AG04449 (cell line): ENCODE results near the gene SMURF2.

Experiments
- CTCF ChIA-PET: fragments of 350-600 bp; formaldehyde crosslinking; extraction: SDS; loops from one replicate; lab custom pipeline; 2021; ENCODE audit warnings: antibody characterized with exemption; lab: Yijun Ruan, JAX
- POLR2A ChIA-PET: fragments of 400-600, 350-600 bp; formaldehyde crosslinking; extraction: SDS; loops from one replicate; lab custom pipeline; 2020; ENCODE audit warnings: antibody characterized with exemption, inconsistent platforms; lab: Yijun Ruan, JAX
- DNase-seq: peaks from one replicate; pipeline ENCODE4 v3.0.0-alpha.2; 2010; ENCODE audit warnings: low read depth, low spot score
- H3K4me3 ChIP-seq: 2 replicates; pipeline ENCODE4 v1.5.1; 2011; ENCODE audit warnings: low read depth, mild to moderate bottlenecking, control low read depth, low read length
- TF ChIP-seq, protein P1 (sequence below): IDR thresholded peaks from one replicate; pipeline ENCODE4 v1.5.1; 2011; ENCODE audit warnings: mild to moderate bottlenecking, moderate library complexity, low read length, control low read depth, inconsistent platforms; ENCODE audit not compliant: insufficient read depth; ENCODE audit errors: missing control alignments

The SMURF2 gene

DNA sequence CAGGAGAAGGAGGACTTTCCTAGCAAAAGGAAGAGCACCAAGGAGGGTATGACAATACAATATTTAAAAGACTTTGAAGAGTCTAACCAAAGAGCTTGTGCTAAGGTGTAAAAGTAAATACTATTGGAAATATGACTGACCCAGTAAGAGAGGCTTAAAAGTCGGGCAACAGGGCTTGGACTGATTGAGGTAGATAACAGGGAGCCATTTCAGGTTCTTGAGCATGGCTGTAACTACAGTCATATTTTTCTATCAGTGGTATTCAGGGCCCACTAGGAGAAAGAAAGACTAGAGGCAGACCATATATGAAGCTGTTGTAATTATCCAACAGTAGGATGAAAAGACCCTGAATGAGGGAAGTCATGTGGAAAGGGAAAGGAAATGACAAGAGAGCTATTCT is 62.3 kb downstream of the SMURF2 start:
- ChIA-PET CTCF (interaction anchor here (1.0 to 1.3 kb wide), 4 partner anchors 11 to 27 kb away, joined by 3 to 5 read pairs (median 3); no protein-coding TSS in a partner anchor), POLR2A (no interaction called here)
- TF ChIP-seq, protein P1, sequence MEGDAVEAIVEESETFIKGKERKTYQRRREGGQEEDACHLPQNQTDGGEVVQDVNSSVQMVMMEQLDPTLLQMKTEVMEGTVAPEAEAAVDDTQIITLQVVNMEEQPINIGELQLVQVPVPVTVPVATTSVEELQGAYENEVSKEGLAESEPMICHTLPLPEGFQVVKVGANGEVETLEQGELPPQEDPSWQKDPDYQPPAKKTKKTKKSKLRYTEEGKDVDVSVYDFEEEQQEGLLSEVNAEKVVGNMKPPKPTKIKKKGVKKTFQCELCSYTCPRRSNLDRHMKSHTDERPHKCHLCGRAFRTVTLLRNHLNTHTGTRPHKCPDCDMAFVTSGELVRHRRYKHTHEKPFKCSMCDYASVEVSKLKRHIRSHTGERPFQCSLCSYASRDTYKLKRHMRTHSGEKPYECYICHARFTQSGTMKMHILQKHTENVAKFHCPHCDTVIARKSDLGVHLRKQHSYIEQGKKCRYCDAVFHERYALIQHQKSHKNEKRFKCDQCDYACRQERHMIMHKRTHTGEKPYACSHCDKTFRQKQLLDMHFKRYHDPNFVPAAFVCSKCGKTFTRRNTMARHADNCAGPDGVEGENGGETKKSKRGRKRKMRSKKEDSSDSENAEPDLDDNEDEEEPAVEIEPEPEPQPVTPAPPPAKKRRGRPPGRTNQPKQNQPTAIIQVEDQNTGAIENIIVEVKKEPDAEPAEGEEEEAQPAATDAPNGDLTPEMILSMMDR = no peak
- no peak for DNase-seq
- no peak overlapping the region for H3K4me3 ChIP-seq

DNA sequence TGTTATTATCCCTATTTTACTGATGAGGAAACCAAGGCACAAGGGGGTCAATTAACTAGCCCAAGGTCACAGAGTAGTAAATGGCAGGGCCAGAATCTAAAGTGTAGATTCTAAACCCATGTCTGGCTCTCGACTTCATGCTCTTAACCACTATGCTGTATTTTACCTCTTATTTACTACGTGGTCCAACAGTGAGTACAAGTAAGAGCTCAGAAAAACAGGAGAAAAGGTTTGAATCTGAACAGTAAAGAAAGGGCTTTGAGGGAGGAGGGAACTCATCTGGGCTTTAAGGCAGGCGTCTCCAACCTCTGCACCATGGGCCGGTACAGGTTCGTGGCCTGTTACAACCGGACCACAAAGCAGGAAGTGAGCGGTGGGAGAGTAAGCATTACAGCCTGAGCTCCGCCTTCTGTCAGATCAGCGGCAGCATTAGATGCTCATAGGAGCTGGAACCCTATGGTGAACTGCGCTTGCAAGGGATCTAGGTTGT is 62.9 kb downstream of the SMURF2 start:
- DNase-seq = no peak
- H3K4me3 ChIP-seq = no peak overlapping the region
- TF ChIP-seq, protein P1 = no peak
- POLR2A ChIA-PET = interaction anchor here (0.7 kb wide), 1 partner anchor 15 kb away, joined by 3 read pairs; no protein-coding TSS in a partner anchor
- CTCF ChIA-PET = interaction anchor here (1.3 kb wide), 2 partner anchors 12 to 17 kb away, joined by 3 to 5 read pairs; no protein-coding TSS in a partner anchor

DNA sequence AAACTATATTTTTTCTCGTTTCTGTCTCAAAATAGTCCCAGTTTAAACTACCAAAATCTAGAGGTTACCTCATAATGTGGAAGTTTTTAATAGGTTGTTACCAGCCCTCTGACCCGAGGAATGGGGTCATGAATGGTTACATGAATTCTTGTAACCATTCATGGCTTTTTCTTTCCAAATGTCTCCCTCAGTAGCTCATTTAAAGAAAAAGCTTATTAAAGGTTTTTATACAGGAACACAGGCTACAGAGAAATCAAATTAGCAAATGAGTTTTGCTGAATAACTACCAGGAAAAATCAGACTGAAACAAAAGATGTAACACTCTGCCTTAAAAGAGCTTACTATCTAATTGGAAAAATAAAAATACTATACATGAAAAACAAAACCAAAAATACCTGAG is 63.4 kb downstream of the SMURF2 start:
- no peak for DNase-seq
- TF ChIP-seq, protein P1 = no peak
- ChIA-PET POLR2A (no interaction called here), CTCF (no interaction called here)
- no peak overlapping the region for H3K4me3 ChIP-seq

DNA sequence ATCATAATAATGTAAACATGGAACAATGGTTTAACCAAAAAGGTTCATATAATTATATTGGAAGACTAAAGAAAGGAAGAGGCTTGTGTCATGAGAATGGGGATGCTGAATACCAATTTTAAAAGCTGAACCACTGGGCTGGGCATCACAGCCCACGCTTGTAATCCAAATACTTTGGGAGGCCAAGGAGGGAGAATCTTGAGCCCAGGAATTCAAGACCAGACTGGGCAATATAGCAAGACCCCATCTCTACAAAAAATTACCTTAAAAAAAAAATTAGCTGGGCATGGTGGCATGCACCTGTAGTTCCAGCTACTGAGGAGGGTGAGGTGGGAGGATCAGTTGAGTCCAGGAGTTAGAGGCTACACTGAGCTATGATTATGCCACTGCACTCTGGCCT is 65.1 kb downstream of the SMURF2 start:
- POLR2A ChIA-PET = no interaction called here
- CTCF ChIA-PET = interaction anchor here (0.9 kb wide), 1 partner anchor 52 kb away, joined by 4 read pairs; no protein-coding TSS in a partner anchor
- no peak for DNase-seq
- TF ChIP-seq, protein P1 = no peak
- no peak overlapping the region for H3K4me3 ChIP-seq

DNA sequence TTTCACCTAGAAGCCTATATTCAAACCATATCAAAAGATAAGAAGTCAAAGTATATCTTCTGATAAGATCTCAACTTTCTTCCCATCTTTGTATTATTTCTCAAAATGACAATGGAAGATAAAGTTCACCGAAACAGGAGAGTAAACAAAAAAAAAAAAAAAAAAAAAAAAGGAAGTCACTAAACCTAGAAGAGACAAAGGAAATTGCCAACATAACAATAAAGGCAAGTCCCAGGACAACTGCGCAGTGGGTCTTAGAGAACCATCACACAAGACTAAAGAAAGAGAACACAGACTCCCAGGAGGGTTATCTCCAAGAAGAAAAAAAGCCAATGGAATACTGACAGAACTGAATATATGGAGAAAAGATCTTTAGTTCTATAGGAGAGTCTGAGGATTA is 65.7 kb downstream of the SMURF2 start:
- H3K4me3 ChIP-seq = no peak overlapping the region
- CTCF ChIA-PET = interaction anchor here (0.8 kb wide), 1 partner anchor 9 kb away, joined by 3 read pairs; no protein-coding TSS in a partner anchor
- POLR2A ChIA-PET = no interaction called here
- DNase-seq = no peak
- TF ChIP-seq, protein P1 = no peak

DNA sequence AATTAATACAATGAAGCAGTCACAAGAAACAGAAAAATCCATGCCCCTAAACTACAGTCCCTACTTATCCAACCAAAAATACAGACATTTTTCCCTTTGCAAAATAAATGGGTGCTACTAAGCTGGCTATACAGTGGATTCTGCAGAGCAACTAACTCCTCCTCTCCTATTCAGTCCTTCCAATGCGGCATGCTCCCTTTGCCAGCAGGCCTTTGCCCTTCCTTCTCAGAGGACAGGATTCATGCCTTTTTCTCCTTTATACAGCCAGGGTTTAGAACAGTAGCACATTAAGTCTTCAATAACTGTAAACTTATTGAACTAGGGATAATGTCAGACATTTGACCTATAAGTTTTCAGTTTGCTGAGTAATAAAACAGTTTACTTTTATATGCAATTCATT is 70.2 kb downstream of the SMURF2 start:
- DNase-seq = no peak
- TF ChIP-seq, protein P1 = no peak
- ChIA-PET POLR2A (no interaction called here), CTCF (interaction anchor here (1.4 kb wide), 1 partner anchor 11 kb away, joined by 4 read pairs; no protein-coding TSS in a partner anchor)
- H3K4me3 ChIP-seq = no peak overlapping the region
